ENCODE data around the gene ACSM6. TPM values are rescaled to one million over a fixed set of nuclear protein-coding genes. Genes with fewer than 3 reads are reported as not detected.
A peak's percentile ranks its signal among the peaks of the same experiment; 100 is the strongest.

The ACSM6 gene
- total and polyA plus RNA-seq, 2 donors: 0.96 to 5.1 TPM

DNA sequence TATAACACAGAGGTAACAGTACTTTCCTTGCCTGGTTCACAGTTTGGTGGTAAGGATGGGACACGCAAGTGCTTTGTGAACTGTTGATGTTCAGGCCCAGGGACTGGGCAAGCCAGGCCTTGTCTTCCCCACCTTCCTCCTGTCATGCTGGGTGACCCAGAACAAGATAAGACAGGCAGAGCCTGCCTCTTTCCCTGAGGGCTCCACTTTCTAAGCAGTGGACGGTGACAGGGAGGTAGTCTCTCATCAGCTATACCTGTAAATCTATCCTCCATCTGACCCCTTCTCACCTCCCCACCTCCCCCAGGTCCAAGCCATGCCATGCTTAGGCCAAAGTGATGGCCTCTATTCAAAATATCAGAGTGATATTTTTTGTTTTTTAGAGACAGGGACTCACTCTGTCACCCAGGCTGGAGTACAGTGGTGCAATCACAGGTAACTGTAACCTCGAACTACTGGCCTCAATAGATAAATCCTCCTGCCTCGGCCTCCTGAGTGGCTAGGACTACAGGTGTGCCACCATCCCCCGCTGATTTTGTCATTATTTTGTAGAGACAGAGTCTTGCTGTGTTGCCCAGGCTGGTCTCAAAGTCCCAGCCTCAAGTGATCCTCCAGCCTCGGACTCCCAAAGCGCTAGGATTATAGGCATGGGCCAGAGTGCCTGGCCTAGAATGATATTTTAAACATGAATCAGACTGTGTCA, 54.0 kb downstream of the ACSM6 start:
- no peaks in the 10 kb centered on the region for H3K36me3 ChIP-seq (ENCODE audit: control insufficient read depth in 2 of 2, insufficient read depth in 2 of 2, low read length in 1 of 2)
- no peak for DNase-seq (ENCODE audit: low read depth in 6 of 9, low spot score in 9 of 9)
- WGBS: 95% methylated on average over 7 of the region's 7 CpGs
- peak overlapping the region; percentile 12 to 36 for H3K27ac ChIP-seq (ENCODE audit: low read depth in 1 of 2, low read length in 1 of 2)
- no peaks in the 10 kb centered on the region for H3K9me3 ChIP-seq (ENCODE audit: control insufficient read depth in 2 of 2, insufficient read depth in 1 of 2, low read length in 1 of 2)
- H3K4me3 ChIP-seq (ENCODE audit: low read length in 2 of 2): no peak overlapping the region
- peaks cover 0 to 31% of the 10 kb centered on the region in 2 donors for H3K4me1 ChIP-seq (ENCODE audit: control insufficient read depth in 2 of 2, insufficient read depth in 2 of 2, low read length in 2 of 2)
- H3K27me3 ChIP-seq (ENCODE audit: control insufficient read depth in 2 of 2, insufficient read depth in 1 of 2, low read length in 1 of 2): no peaks in the 10 kb centered on the region

DNA sequence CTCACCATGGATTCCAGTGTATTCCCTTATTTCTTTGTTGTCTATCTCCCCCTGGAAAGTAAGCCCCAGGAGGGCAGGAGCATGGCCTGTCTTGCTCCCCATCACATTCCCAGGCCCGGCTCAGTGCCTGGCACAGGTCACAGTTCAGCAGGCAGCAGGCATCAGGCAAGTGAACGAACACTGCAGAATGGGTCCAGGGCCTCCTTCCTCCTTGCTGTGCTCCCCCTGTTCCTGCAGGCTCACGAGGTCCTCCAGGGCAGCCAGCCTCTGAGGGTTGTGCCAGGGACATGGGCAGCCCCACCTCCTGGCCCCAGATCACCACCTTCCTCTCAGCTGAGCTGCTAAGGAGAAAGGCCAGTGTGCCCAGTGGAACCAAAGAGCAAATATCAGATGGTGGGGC, 55.0 kb downstream of the ACSM6 start:
- Histone ChIP-seq H3K27ac (ENCODE audit: low read depth in 1 of 2, low read length in 1 of 2) (no peak overlapping the region), H3K36me3 (ENCODE audit: control insufficient read depth in 2 of 2, insufficient read depth in 2 of 2, low read length in 1 of 2) (no peaks in the 10 kb centered on the region), H3K9me3 (ENCODE audit: control insufficient read depth in 2 of 2, insufficient read depth in 1 of 2, low read length in 1 of 2) (no peaks in the 10 kb centered on the region), H3K4me1 (ENCODE audit: control insufficient read depth in 2 of 2, insufficient read depth in 2 of 2, low read length in 2 of 2) (peaks cover 0 to 31% of the 10 kb centered on the region in 2 donors), H3K4me3 (ENCODE audit: low read length in 2 of 2) (no peak overlapping the region), H3K27me3 (ENCODE audit: control insufficient read depth in 2 of 2, insufficient read depth in 1 of 2, low read length in 1 of 2) (no peaks in the 10 kb centered on the region)
- WGBS: 85% methylated on average over 3 of the region's 3 CpGs
- no peak for DNase-seq (ENCODE audit: low read depth in 6 of 9, low spot score in 9 of 9)

- WGBS: 63% methylated on average over 3 of the region's 3 CpGs
- no peak overlapping the region for H3K4me3 ChIP-seq (ENCODE audit: low read length in 2 of 2)
- no peaks in the 10 kb centered on the region for H3K9me3 ChIP-seq (ENCODE audit: control insufficient read depth in 2 of 2, insufficient read depth in 1 of 2, low read length in 1 of 2)
- H3K4me1 ChIP-seq (ENCODE audit: control insufficient read depth in 2 of 2, insufficient read depth in 2 of 2, low read length in 2 of 2): peaks cover 0 to 27% of the 10 kb centered on the region in 2 donors
- no peaks in the 10 kb centered on the region for H3K27me3 ChIP-seq (ENCODE audit: control insufficient read depth in 2 of 2, insufficient read depth in 1 of 2, low read length in 1 of 2)
- DNase-seq (ENCODE audit: low read depth in 6 of 9, low spot score in 9 of 9): no peak
- H3K36me3 ChIP-seq (ENCODE audit: control insufficient read depth in 2 of 2, insufficient read depth in 2 of 2, low read length in 1 of 2): no peaks in the 10 kb centered on the region
- H3K27ac ChIP-seq (ENCODE audit: low read depth in 1 of 2, low read length in 1 of 2): no peak overlapping the region
These were observed 55.4 kb downstream of the ACSM6 start for GRCh38 chr10:95249467-95249866.

DNA sequence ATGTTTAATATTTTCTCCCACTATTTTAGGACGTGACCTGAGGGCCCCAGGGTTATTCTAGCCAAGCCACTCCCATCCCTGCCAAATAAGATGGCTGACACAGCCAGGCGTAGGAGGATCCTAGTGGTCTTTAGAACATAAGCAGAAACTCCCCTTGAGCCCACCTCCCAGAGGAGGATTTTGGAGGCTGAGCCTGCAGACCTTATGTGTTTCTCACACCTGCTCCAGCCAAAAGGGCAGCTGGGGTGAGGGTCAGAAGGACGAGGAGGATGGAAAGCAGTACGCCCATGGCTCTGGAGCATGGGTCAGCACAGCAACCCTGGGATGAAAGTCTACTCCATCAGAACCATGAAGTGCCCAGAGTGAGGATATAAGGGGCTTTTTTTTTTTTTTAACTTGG, 56.8 kb downstream of the ACSM6 start:
- Histone ChIP-seq H3K36me3 (ENCODE audit: control insufficient read depth in 2 of 2, insufficient read depth in 2 of 2, low read length in 1 of 2) (no peaks in the 10 kb centered on the region), H3K27ac (ENCODE audit: low read depth in 1 of 2, low read length in 1 of 2) (no peak overlapping the region), H3K4me1 (ENCODE audit: control insufficient read depth in 2 of 2, insufficient read depth in 2 of 2, low read length in 2 of 2) (peaks cover 0 to 18% of the 10 kb centered on the region in 2 donors), H3K27me3 (ENCODE audit: control insufficient read depth in 2 of 2, insufficient read depth in 1 of 2, low read length in 1 of 2) (no peaks in the 10 kb centered on the region), H3K9me3 (ENCODE audit: control insufficient read depth in 2 of 2, insufficient read depth in 1 of 2, low read length in 1 of 2) (no peaks in the 10 kb centered on the region), H3K4me3 (ENCODE audit: low read length in 2 of 2) (no peak overlapping the region)
- 93% methylated on average over 4 of the region's 4 CpGs for WGBS
- DNase-seq (ENCODE audit: low read depth in 6 of 9, low spot score in 9 of 9): no peak

DNA sequence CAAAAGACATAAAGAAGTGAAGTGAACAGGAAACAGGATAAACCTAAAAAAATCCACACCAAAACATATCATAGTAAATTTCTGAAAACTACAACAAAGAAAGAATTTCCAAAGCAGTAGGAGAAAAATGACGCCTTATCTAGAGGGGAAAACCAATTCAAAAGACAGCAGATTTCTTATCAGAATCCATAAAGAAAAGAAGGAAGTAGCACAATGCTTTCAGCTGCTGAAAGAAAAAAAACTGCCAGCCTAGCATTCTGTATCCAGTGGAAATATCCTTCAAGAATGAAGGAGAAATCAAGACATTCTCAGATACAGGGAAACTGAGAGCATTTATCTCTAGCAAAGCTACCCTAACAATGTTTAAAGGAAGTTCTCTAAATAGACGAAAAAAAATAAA, 59.0 kb downstream of the ACSM6 start:
- 84% methylated on average over 2 of the region's 2 CpGs for WGBS
- Histone ChIP-seq H3K4me1 (ENCODE audit: control insufficient read depth in 2 of 2, insufficient read depth in 2 of 2, low read length in 2 of 2) (peaks cover 0 to 5% of the 10 kb centered on the region in 2 donors), H3K36me3 (ENCODE audit: control insufficient read depth in 2 of 2, insufficient read depth in 2 of 2, low read length in 1 of 2) (no peaks in the 10 kb centered on the region), H3K27ac (ENCODE audit: low read depth in 1 of 2, low read length in 1 of 2) (no peak overlapping the region), H3K27me3 (ENCODE audit: control insufficient read depth in 2 of 2, insufficient read depth in 1 of 2, low read length in 1 of 2) (no peaks in the 10 kb centered on the region), H3K9me3 (ENCODE audit: control insufficient read depth in 2 of 2, insufficient read depth in 1 of 2, low read length in 1 of 2) (no peaks in the 10 kb centered on the region), H3K4me3 (ENCODE audit: low read length in 2 of 2) (no peak overlapping the region)
- DNase-seq (ENCODE audit: low read depth in 6 of 9, low spot score in 9 of 9): no peak

GRCh38 chr10:95253686-95254085, 59.6 kb downstream of the ACSM6 start:
- no peaks in the 10 kb centered on the region for H3K27me3 ChIP-seq (ENCODE audit: control insufficient read depth in 2 of 2, insufficient read depth in 1 of 2, low read length in 1 of 2)
- H3K36me3 ChIP-seq (ENCODE audit: control insufficient read depth in 2 of 2, insufficient read depth in 2 of 2, low read length in 1 of 2): no peaks in the 10 kb centered on the region
- H3K4me1 ChIP-seq (ENCODE audit: control insufficient read depth in 2 of 2, insufficient read depth in 2 of 2, low read length in 2 of 2): peaks cover 0 to 2% of the 10 kb centered on the region in 2 donors
- DNase-seq (ENCODE audit: low read depth in 6 of 9, low spot score in 9 of 9): no peak
- H3K9me3 ChIP-seq (ENCODE audit: control insufficient read depth in 2 of 2, insufficient read depth in 1 of 2, low read length in 1 of 2): no peaks in the 10 kb centered on the region
- H3K27ac ChIP-seq (ENCODE audit: low read depth in 1 of 2, low read length in 1 of 2): no peak overlapping the region
- WGBS: 94% methylated on average over 2 of the region's 2 CpGs
- no peak overlapping the region for H3K4me3 ChIP-seq (ENCODE audit: low read length in 2 of 2)

- Histone ChIP-seq H3K4me1 (ENCODE audit: control insufficient read depth in 2 of 2, insufficient read depth in 2 of 2, low read length in 2 of 2) (no peaks in the 10 kb centered on the region), H3K9me3 (ENCODE audit: control insufficient read depth in 2 of 2, insufficient read depth in 1 of 2, low read length in 1 of 2) (no peaks in the 10 kb centered on the region), H3K27ac (ENCODE audit: low read depth in 1 of 2, low read length in 1 of 2) (no peak overlapping the region), H3K4me3 (ENCODE audit: low read length in 2 of 2) (no peak overlapping the region), H3K27me3 (ENCODE audit: control insufficient read depth in 2 of 2, insufficient read depth in 1 of 2, low read length in 1 of 2) (no peaks in the 10 kb centered on the region), H3K36me3 (ENCODE audit: control insufficient read depth in 2 of 2, insufficient read depth in 2 of 2, low read length in 1 of 2) (peaks cover 0 to 3% of the 10 kb centered on the region in 2 donors)
- no peak for DNase-seq (ENCODE audit: low read depth in 6 of 9, low spot score in 9 of 9)
- 95% methylated on average over 3 of the region's 3 CpGs for WGBS
These were observed 60.6 kb downstream of the ACSM6 start for GRCh38 chr10:95254629-95255028.

DNA sequence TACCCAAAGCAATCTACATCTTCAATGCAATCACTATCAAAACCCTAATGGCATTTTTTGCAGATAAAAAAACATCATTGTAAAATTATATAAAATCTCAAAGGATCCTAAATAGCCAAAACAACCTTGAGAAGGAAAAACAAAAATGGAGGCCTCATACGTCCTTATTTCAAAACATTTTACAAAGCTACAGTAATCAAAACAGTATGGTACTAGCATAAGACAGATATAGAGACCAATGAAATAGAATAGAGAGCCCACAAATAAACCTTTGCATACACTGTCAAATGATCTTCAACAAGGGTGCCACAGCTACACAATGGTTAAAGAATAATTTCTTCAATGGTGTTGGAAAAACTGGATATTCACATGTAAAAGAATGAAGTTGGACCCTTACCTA, 62.2 kb downstream of the ACSM6 start:
- H3K27me3 ChIP-seq (ENCODE audit: control insufficient read depth in 2 of 2, insufficient read depth in 1 of 2, low read length in 1 of 2): no peaks in the 10 kb centered on the region
- 96% methylated on average over 1 of the region's 1 CpG for WGBS
- no peaks in the 10 kb centered on the region for H3K9me3 ChIP-seq (ENCODE audit: control insufficient read depth in 2 of 2, insufficient read depth in 1 of 2, low read length in 1 of 2)
- H3K4me1 ChIP-seq (ENCODE audit: control insufficient read depth in 2 of 2, insufficient read depth in 2 of 2, low read length in 2 of 2): no peaks in the 10 kb centered on the region
- no peak overlapping the region for H3K4me3 ChIP-seq (ENCODE audit: low read length in 2 of 2)
- H3K36me3 ChIP-seq (ENCODE audit: control insufficient read depth in 2 of 2, insufficient read depth in 2 of 2, low read length in 1 of 2): peaks cover 0 to 3% of the 10 kb centered on the region in 2 donors
- H3K27ac ChIP-seq (ENCODE audit: low read depth in 1 of 2, low read length in 1 of 2): no peak overlapping the region
- no peak for DNase-seq (ENCODE audit: low read depth in 6 of 9, low spot score in 9 of 9)

DNA sequence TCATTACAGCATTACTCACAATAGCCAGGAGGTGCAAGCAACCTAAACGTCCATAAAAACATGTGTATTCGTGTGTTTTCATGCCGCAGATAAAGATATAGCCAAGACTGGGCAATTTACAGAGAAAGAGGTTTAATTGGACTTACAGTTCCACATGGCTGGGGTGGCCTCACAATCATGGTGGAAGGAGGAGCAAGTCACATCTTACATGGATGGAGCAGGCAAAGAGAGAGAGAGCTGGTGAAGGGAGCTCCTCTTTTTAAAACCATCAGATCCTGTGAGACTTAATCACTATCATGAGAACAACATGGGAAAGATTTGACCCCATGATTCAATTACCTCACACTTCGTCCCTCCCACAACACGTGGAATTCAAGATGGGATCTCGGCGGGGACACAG, 63.8 kb downstream of the ACSM6 start:
- Histone ChIP-seq H3K4me3 (ENCODE audit: low read length in 2 of 2) (no peak overlapping the region), H3K27me3 (ENCODE audit: control insufficient read depth in 2 of 2, insufficient read depth in 1 of 2, low read length in 1 of 2) (no peaks in the 10 kb centered on the region), H3K36me3 (ENCODE audit: control insufficient read depth in 2 of 2, insufficient read depth in 2 of 2, low read length in 1 of 2) (peaks cover 0 to 3% of the 10 kb centered on the region in 2 donors), H3K9me3 (ENCODE audit: control insufficient read depth in 2 of 2, insufficient read depth in 1 of 2, low read length in 1 of 2) (no peaks in the 10 kb centered on the region), H3K4me1 (ENCODE audit: control insufficient read depth in 2 of 2, insufficient read depth in 2 of 2, low read length in 2 of 2) (no peaks in the 10 kb centered on the region), H3K27ac (ENCODE audit: low read depth in 1 of 2, low read length in 1 of 2) (no peak overlapping the region)
- 97% methylated on average over 7 of the region's 7 CpGs for WGBS
- DNase-seq (ENCODE audit: low read depth in 6 of 9, low spot score in 9 of 9): no peak

Data from thymus (tissue), 11 donors.